Ascending aorta (tissue), 2 donors: ENCODE data around the gene CHST15. TPM values are rescaled to one million over a fixed set of nuclear protein-coding genes. Genes with fewer than 3 reads are reported as not detected.
A peak's percentile ranks its signal among the peaks of the same experiment; 100 is the strongest.

Experiments
- DNase-seq, 2 donors: peaks; one replicate each; pipeline ENCODE4 v3.0.0-alpha.2; 2019; ENCODE audit warnings: low spot score in 2 of 2
- H3K27ac ChIP-seq, 2 donors: fragments of 200-600 bp; sonication (generic); one replicate each; pipeline ENCODE4 v1.5.1; 2016 to 2017; ENCODE audit warnings: mild to moderate bottlenecking in 1 of 2
- H3K27me3 ChIP-seq: fragments of 200-600 bp; sonication (generic); one replicate; pipeline ENCODE4 v1.5.1; 2017
- H3K36me3 ChIP-seq, 2 donors: fragments of 200-600 bp; sonication (generic); one replicate each; pipeline ENCODE4 v1.5.1; 2016
- H3K4me1 ChIP-seq, 2 donors: fragments of 200-600 bp; sonication (generic); one replicate each; pipeline ENCODE4 v1.5.1; 2016 to 2017; ENCODE audit warnings: mild to moderate bottlenecking in 1 of 2
- H3K4me3 ChIP-seq, 2 donors: fragments of 200-600 bp; sonication (generic); one replicate each; pipeline ENCODE4 v1.5.1; 2016 to 2017; ENCODE audit warnings: mild to moderate bottlenecking in 1 of 2
- H3K9me3 ChIP-seq, 2 donors: fragments of 200-600 bp; sonication (generic); one replicate each; pipeline ENCODE4 v1.5.1; 2016
- CTCF ChIP-seq, 3 experiments: fragments of 200-600 bp in 2 of 3; fragments of 450-650 bp in 1 of 3; sonication (generic) in 2 of 3; IDR thresholded peaks; one replicate each; pipeline ENCODE4 v1.5.1; 2016 to 2019; ENCODE audit warnings: antibody characterized with exemption in 3 of 3, mild to moderate bottlenecking in 1 of 3, moderate library complexity in 1 of 3
- intact Hi-C: fragments of 100-400 bp; cut with DNase I; formaldehyde crosslinking; loops from one replicate; pipeline ENCODE4 v1.15.1; 2023
- total RNA-seq: library from RNA; depleted of rRNA; stranded (reverse); fragments of >200 nt; gene quantifications from one replicate; pipeline ENCODE4 v1.1.0, GENCODE V29; 2016

CHST15 gene
- total RNA-seq, 1 donor from 2014 or later: 20.4 TPM

- DNase-seq: no peak
- no peak overlapping the region for H3K27ac ChIP-seq
- no peaks in the 10 kb centered on the region for H3K9me3 ChIP-seq
- H3K36me3 ChIP-seq: no peaks in the 10 kb centered on the region
- intact Hi-C loops: no loop called here
- H3K4me1 ChIP-seq: no peaks in the 10 kb centered on the region
- no peaks in the 10 kb centered on the region for H3K27me3 ChIP-seq
- no peak for TF ChIP-seq CTCF (IDR thresholded peaks at IDR 0.05)
- H3K4me3 ChIP-seq: no peak overlapping the region
Measured at GRCh38 chr10:124126983-124127385, 33.6 kb upstream of the CHST15 start.

GRCh38 chr10:124126145-124126982, 33.0 kb upstream of the CHST15 start:
- no peak overlapping the region for H3K27ac ChIP-seq
- H3K36me3 ChIP-seq: no peaks in the 10 kb centered on the region
- no peaks in the 10 kb centered on the region for H3K4me1 ChIP-seq
- no peak for TF ChIP-seq CTCF (IDR thresholded peaks at IDR 0.05)
- H3K27me3 ChIP-seq: no peaks in the 10 kb centered on the region
- no peak overlapping the region for H3K4me3 ChIP-seq
- intact Hi-C loops: no loop called here
- DNase-seq: no peak
- H3K9me3 ChIP-seq: no peaks in the 10 kb centered on the region

- Histone ChIP-seq H3K4me1 (no peaks in the 10 kb centered on the region), H3K9me3 (no peaks in the 10 kb centered on the region), H3K4me3 (no peak overlapping the region), H3K27me3 (no peaks in the 10 kb centered on the region), H3K36me3 (no peaks in the 10 kb centered on the region), H3K27ac (no peak overlapping the region)
- DNase-seq: no peak
- intact Hi-C loops: no loop called here
- TF ChIP-seq CTCF (IDR thresholded peaks at IDR 0.05): peak in 1 of 3 experiments; percentile 17
Measured at GRCh38 chr10:124125305-124126116, 32.1 kb upstream of the CHST15 start.

GRCh38 chr10:124124769-124125161, 31.4 kb upstream of the CHST15 start:
- TF ChIP-seq CTCF (IDR thresholded peaks at IDR 0.05): no peak
- no peak overlapping the region for H3K4me3 ChIP-seq
- H3K36me3 ChIP-seq: no peaks in the 10 kb centered on the region
- H3K27me3 ChIP-seq: no peaks in the 10 kb centered on the region
- no peak for DNase-seq
- intact Hi-C loops: no loop called here
- no peaks in the 10 kb centered on the region for H3K4me1 ChIP-seq
- H3K9me3 ChIP-seq: no peaks in the 10 kb centered on the region
- no peak overlapping the region for H3K27ac ChIP-seq

GRCh38 chr10:124124123-124124768, 30.8 kb upstream of the CHST15 start:
- H3K9me3 ChIP-seq: no peaks in the 10 kb centered on the region
- no peak overlapping the region for H3K4me3 ChIP-seq

More at GRCh38 chr10:124124123-124124768, 30.8 kb upstream of the CHST15 start:
- Histone ChIP-seq H3K36me3 (no peaks in the 10 kb centered on the region), H3K27ac (no peak overlapping the region), H3K27me3 (no peaks in the 10 kb centered on the region), H3K4me1 (no peaks in the 10 kb centered on the region)
- no peak for TF ChIP-seq CTCF (IDR thresholded peaks at IDR 0.05)
- intact Hi-C loops: no loop called here
- DNase-seq: no peak
